ENCODE results near the gene LRMDA. TPM values are rescaled to one million over a fixed set of nuclear protein-coding genes. Genes with fewer than 3 reads are reported as not detected.

Gene LRMDA
- total RNA-seq, 2 experiments from 2014 or later: not detected

DNA sequence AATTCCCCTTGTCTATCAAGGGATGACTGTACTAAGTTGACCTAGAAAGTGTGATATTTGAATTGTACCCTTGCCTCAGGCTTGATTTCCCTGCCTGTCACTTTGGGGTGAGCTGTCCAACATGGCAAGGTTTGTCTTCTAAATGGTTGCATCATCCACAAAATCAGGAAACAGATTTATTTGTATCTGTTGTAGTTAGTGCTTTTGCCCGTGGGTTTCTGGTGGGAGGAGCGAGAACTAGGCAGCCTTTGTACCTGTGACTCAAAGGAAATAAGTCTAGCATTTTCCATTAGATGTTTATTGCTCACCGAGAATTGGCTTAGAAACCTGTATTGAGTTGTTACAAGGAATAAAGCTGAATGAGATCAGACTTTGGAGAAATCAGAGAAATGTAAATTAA is 650.8 kb downstream of the LRMDA start:
- Histone ChIP-seq H3K9me3 (ENCODE audit: control insufficient read depth in 1 of 2, insufficient read depth in 1 of 2, low read length in 2 of 2) (no peaks in the 10 kb centered on the region), H3K36me3 (ENCODE audit: insufficient read depth, low read length) (no peaks in the 10 kb centered on the region), H3K4me1 (ENCODE audit: insufficient read depth, low read length) (no peaks in the 10 kb centered on the region), H3K27ac (ENCODE audit: low read depth in 1 of 2, low read length in 2 of 2) (no peak overlapping the region), H3K27me3 (ENCODE audit: control insufficient read depth in 1 of 2, insufficient read depth in 2 of 2, low read length in 2 of 2) (no peaks in the 10 kb centered on the region), H3K4me3 (ENCODE audit: low read length) (no peak overlapping the region)
- no peaks in the 10 kb centered on the region for H3K36me3 Mint-ChIP-seq (ENCODE audit: low read depth)
- intact Hi-C loops (cut with DNase I, micrococcal nuclease): no loop called here
- ChIA-PET CTCF (no interaction called here), POLR2A (no interaction called here)
- no peaks in the 10 kb centered on the region for H3K27me3 Mint-ChIP-seq
- DNase-seq: no peak
- H3K4me3 Mint-ChIP-seq: no peak overlapping the region
- no peaks in the 10 kb centered on the region for H3K9me3 Mint-ChIP-seq
- H3K27ac Mint-ChIP-seq: no peak overlapping the region
- H3K4me1 Mint-ChIP-seq (ENCODE audit: low read depth): no peaks in the 10 kb centered on the region
- no peak for TF ChIP-seq CTCF (IDR thresholded peaks at IDR 0.05)
- no peak for ATAC-seq (ENCODE audit: poor library complexity)

DNA sequence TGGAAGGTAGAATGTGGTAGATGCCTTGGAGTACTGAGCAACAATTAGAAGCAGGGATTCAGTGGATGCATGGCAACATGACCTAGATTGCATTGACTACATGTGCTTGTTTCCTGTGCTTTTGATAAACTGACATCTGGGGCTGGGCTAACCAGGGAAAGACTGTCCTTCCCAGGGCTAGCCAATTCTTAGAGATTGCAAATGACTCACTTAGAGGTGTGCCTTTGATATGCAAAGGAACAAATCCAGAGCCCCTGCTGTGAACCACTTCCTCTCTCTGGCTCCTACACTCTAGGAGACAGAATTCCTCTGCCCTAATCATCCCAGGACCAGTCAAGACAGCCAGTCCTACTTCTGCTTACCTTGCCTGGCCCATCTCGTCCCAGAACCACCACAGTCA is 651.5 kb downstream of the LRMDA start:
- no peaks in the 10 kb centered on the region for H3K4me1 ChIP-seq (ENCODE audit: insufficient read depth, low read length)
- no peaks in the 10 kb centered on the region for H3K27me3 ChIP-seq (ENCODE audit: control insufficient read depth in 1 of 2, insufficient read depth in 2 of 2, low read length in 2 of 2)
- Mint-ChIP-seq H3K4me1 (ENCODE audit: low read depth) (no peaks in the 10 kb centered on the region), H3K4me3 (no peak overlapping the region), H3K27ac (no peak overlapping the region), H3K9me3 (no peaks in the 10 kb centered on the region), H3K36me3 (ENCODE audit: low read depth) (no peaks in the 10 kb centered on the region), H3K27me3 (no peaks in the 10 kb centered on the region)
- ChIA-PET CTCF (no interaction called here), POLR2A (no interaction called here)
- no peak for ATAC-seq (ENCODE audit: poor library complexity)
- H3K9me3 ChIP-seq (ENCODE audit: control insufficient read depth in 1 of 2, insufficient read depth in 1 of 2, low read length in 2 of 2): no peaks in the 10 kb centered on the region
- no peak for TF ChIP-seq CTCF (IDR thresholded peaks at IDR 0.05)
- intact Hi-C loops (cut with DNase I, micrococcal nuclease): no loop called here
- H3K4me3 ChIP-seq (ENCODE audit: low read length): no peak overlapping the region
- no peak overlapping the region for H3K27ac ChIP-seq (ENCODE audit: low read depth in 1 of 2, low read length in 2 of 2)
- no peak for DNase-seq
- H3K36me3 ChIP-seq (ENCODE audit: insufficient read depth, low read length): no peaks in the 10 kb centered on the region

- H3K4me1 ChIP-seq (ENCODE audit: insufficient read depth, low read length): no peaks in the 10 kb centered on the region
- no peak overlapping the region for H3K4me3 Mint-ChIP-seq
- H3K36me3 Mint-ChIP-seq (ENCODE audit: low read depth): no peaks in the 10 kb centered on the region
- no peak overlapping the region for H3K27ac Mint-ChIP-seq
- H3K9me3 ChIP-seq (ENCODE audit: control insufficient read depth in 1 of 2, insufficient read depth in 1 of 2, low read length in 2 of 2): peaks cover 0 to 4% of the 10 kb centered on the region in 2 experiments
- CTCF ChIA-PET: no interaction called here
- intact Hi-C loops (cut with DNase I, micrococcal nuclease): loop anchor here in 1 of 2 experiments (5.0 kb wide), 1 partner anchor 683 kb away; the partner anchor contains the start of gene ZNF503
- TF ChIP-seq CTCF (IDR thresholded peaks at IDR 0.05): no peak
- H3K27me3 ChIP-seq (ENCODE audit: control insufficient read depth in 1 of 2, insufficient read depth in 2 of 2, low read length in 2 of 2): no peaks in the 10 kb centered on the region
- H3K4me3 ChIP-seq (ENCODE audit: low read length): no peak overlapping the region
- H3K27ac ChIP-seq (ENCODE audit: low read depth in 1 of 2, low read length in 2 of 2): no peak overlapping the region
- no peaks in the 10 kb centered on the region for H3K27me3 Mint-ChIP-seq
- H3K36me3 ChIP-seq (ENCODE audit: insufficient read depth, low read length): no peaks in the 10 kb centered on the region
- DNase-seq (no peak), ATAC-seq (ENCODE audit: poor library complexity) (no peak)
- H3K9me3 Mint-ChIP-seq: no peaks in the 10 kb centered on the region
- H3K4me1 Mint-ChIP-seq (ENCODE audit: low read depth): no peaks in the 10 kb centered on the region
- POLR2A ChIA-PET: no interaction called here
Observed at GRCh38 chr10:76085002-76085816, 653.8 kb downstream of the LRMDA start.
